HG02870 (cell line): Measurements from ENCODE around the gene GBE1.
"Not testable (repeated sequence)": the region's sequence is repeated elsewhere in the genome, so short reads cannot be mapped to it uniquely, and the experiment has no call there.

ENCODE experiments used
- ATAC-seq: cut with Tn5 transposase; IDR thresholded peaks from one replicate; pipeline ENCODE4 v1.9.1; 2021; ENCODE audit warnings: mild to moderate bottlenecking, moderate library complexity; ENCODE audit not compliant: unreplicated experiment

The GBE1 gene

GRCh38 chr3:81760924-81761903 lies at the start of gene GBE1:
TSS of gene GBE1 (minus strand) at chr3:81761645. CDS start at chr3:81761517, 128 bp downstream.
- ATAC-seq, result peak; percentile 85

- no peak for ATAC-seq
Observed at GRCh38 chr3:81808900-81809299, 47.5 kb upstream of the GBE1 start.

- ATAC-seq, result no peak
Observed at GRCh38 chr3:81799403-81799802, 38.0 kb upstream of the GBE1 start.

- no peak for ATAC-seq
Observed at GRCh38 chr3:81793410-81793809, 32.0 kb upstream of the GBE1 start.

GRCh38 chr3:81790117-81790516 lies 28.7 kb upstream of the GBE1 start:
- no peak for ATAC-seq

GRCh38 chr3:81789691-81790090 lies 28.2 kb upstream of the GBE1 start:
- ATAC-seq, result no peak

- peak; percentile 87 for ATAC-seq
Observed at GRCh38 chr3:81788610-81789009, 27.2 kb upstream of the GBE1 start.

GRCh38 chr3:81788044-81788443 lies 26.6 kb upstream of the GBE1 start:
- no peak for ATAC-seq

- no peak for ATAC-seq
Observed at GRCh38 chr3:81782585-81782984, 21.1 kb upstream of the GBE1 start.

GRCh38 chr3:81778678-81779182 lies 17.3 kb upstream of the GBE1 start:
- ATAC-seq, result peak; percentile 76

GRCh38 chr3:81776643-81777042 lies 15.2 kb upstream of the GBE1 start:
- no peak for ATAC-seq

GRCh38 chr3:81770710-81771109 lies 9.3 kb upstream of the GBE1 start:
- no peak for ATAC-seq

GRCh38 chr3:81769299-81769698 lies 7.9 kb upstream of the GBE1 start:
- ATAC-seq, result no peak

- not testable (repeated sequence) for ATAC-seq
Observed at GRCh38 chr3:81767250-81767859, 5.9 kb upstream of the GBE1 start.

GRCh38 chr3:81765400-81765799 lies 4.0 kb upstream of the GBE1 start:
- no peak for ATAC-seq

- ATAC-seq, result no peak
Observed at GRCh38 chr3:81764665-81765064, 3.2 kb upstream of the GBE1 start.

GRCh38 chr3:81764002-81764401 lies 2.6 kb upstream of the GBE1 start:
- no peak for ATAC-seq

- no peak for ATAC-seq
Observed at GRCh38 chr3:81763001-81763400, 1.6 kb upstream of the GBE1 start.

GRCh38 chr3:81761904-81762580 lies 597 bp upstream of the GBE1 start:
- no peak for ATAC-seq

GRCh38 chr3:81760215-81760614 lies 1.2 kb downstream of the GBE1 start:
- ATAC-seq, result no peak

- not testable (repeated sequence) for ATAC-seq
Observed at GRCh38 chr3:81758771-81759170, 2.7 kb downstream of the GBE1 start.
